HG02943 (cell line): ENCODE measurements around the gene FFAR4.

Source experiments
- ATAC-seq: cut with Tn5 transposase; IDR thresholded peaks from one replicate; pipeline ENCODE4 v1.9.1; 2021; ENCODE audit warnings: mild to moderate bottlenecking, low read depth, moderate library complexity; ENCODE audit not compliant: unreplicated experiment

The FFAR4 gene

GRCh38 chr10:93598157-93598556 lies 31.7 kb downstream of the FFAR4 start:
- ATAC-seq, result no peak

DNA sequence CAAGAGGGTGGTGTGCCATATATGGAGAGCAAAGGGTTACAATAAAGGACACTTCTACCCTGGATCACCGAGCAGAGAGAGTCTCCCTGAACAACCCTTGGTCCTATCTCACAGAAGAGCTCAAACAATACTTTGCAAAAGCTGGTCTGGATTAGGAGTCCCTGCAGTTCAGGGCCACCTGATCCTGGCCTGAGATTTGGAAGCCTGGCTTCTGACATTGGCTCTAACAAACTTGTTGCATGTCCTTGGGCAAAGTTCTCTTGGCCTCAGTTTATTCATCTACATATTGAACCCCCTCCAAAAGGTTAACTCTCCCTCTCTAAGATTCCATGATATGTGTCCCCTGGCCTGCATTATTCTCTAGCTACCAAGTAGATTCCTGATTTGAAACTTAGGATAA lies 32.9 kb downstream of the FFAR4 start:
- ATAC-seq, result no peak

- ATAC-seq, result no peak
These were observed 33.3 kb downstream of the FFAR4 start for GRCh38 chr10:93599778-93600177.

GRCh38 chr10:93600446-93601145 lies 34.1 kb downstream of the FFAR4 start:
- ATAC-seq, result no peak

- ATAC-seq, result no peak
These were observed 34.8 kb downstream of the FFAR4 start, which contains the start of gene RBP4 for GRCh38 chr10:93601146-93601773. Gene RBP4, minus strand, starts transcription at chr10:93601235. Its CDS starts 207 bp downstream, at chr10:93601028.

- no peak for ATAC-seq
These were observed 35.3 kb downstream of the FFAR4 start for GRCh38 chr10:93601774-93602162.

- no peak for ATAC-seq
These were observed 36.6 kb downstream of the FFAR4 start for GRCh38 chr10:93603023-93603422.

- no peak for ATAC-seq
These were observed 37.7 kb downstream of the FFAR4 start for GRCh38 chr10:93604146-93604545.

- ATAC-seq, result no peak
These were observed 42.0 kb downstream of the FFAR4 start for GRCh38 chr10:93608421-93608820.

- ATAC-seq, result no peak
These were observed 45.8 kb downstream of the FFAR4 start, which contains the start of gene PDE6C for GRCh38 chr10:93612311-93612710. Gene PDE6C, plus strand, starts transcription at chr10:93612537. Its CDS starts 189 bp downstream, at chr10:93612726.

GRCh38 chr10:93613126-93613525 lies 46.7 kb downstream of the FFAR4 start:
- no peak for ATAC-seq

DNA sequence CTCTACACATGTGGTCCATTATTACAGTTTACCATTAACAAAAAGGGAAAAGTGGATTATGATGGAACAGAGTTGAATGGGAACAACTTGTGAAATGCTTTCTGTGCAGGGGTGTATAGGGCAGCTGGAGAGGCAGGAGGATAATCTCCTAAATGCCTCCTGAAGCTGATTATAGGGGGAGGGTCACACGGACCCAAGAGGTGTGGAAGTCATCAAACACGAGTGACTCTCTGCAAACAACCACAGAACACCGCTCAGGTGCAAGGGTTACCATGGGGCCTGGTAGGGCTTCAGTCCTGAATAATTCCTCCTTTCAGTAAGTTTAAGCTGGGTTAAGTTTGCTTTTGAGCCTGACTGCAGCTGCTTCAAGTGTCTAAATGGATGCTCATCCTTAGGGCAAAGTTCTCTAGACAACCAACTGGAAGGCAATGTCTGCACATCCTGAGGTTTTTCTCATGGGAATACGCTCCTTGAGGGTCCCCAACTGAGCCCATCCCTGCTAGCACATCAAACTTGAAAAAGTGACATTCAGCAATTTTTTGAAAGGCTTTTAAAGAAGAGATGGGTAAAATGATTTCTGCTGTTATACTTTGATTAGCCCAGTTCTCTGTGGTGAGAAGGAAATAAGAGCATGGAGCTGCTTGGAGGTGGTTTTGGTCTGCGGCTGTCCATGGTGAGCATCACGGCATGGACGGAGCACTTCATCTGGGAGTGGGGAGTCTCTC lies 47.8 kb downstream of the FFAR4 start:
- ATAC-seq, result no peak

DNA sequence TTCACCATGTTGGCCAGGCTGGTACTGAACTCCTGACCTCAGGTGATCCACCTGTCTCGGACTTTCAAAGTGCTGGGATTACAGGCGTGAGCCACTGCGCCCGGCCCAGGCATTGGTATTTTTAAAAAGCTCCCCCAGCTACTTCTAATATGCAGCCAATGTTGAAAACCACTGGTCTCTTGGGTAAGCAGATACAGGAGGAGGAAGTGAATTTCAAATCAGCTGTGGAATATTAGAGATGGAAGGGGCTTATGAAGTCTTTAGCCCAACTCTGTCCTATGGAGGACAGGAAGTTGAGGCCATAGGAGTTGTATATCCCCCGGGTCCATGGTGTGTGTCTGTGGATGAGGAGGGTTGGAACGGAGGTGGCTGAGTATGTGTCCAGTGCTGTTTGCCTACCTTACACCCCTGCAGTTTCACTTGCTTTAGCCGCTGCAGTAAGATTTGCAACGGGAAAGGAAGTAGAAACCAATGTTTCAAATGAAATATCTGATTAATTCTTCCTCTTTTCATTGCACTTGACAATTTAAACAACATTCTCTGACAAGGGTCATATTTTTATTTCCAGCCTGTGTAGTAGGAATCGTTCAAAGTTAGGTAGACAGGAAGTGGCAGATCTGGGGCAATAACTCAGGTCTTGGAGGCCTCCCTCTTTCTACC lies 49.2 kb downstream of the FFAR4 start:
- no peak for ATAC-seq

DNA sequence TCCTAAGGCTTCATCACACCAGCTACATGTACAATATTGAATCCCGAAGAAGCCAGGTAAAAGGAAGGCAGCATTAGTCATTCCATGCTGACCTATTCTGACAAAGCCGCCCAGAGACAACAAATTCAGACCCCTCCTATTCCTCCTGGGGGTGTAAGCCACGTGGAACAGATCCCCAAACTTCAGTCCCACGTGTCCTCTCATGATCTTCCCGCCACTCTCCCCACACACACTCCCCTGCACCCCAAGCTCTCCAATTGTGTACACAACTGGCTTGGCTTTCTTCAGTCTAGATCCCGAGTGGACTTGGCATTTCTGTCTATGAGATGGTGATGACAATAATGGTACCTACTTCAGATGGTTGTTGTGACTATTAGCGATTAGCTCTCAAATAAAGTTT lies 54.5 kb downstream of the FFAR4 start:
- ATAC-seq, result no peak

DNA sequence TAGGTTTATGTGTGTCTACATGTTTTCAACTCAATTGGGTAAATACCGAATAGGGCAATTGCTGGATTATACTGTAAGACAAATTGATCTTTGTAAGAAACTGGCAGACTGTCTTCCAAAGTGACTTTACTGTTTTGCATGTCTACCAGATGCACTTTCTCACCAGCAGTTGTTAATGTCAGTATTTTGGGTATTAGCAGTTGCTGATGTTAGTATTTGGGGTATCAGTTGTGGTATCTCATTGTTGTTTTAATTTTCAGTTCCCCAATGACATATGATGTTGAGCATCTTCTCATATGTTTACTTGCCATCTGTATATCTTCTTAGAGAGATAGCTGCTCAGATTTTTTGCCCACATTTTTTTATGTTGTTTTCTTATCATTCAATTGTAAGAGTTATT lies 56.5 kb downstream of the FFAR4 start:
- no peak for ATAC-seq

DNA sequence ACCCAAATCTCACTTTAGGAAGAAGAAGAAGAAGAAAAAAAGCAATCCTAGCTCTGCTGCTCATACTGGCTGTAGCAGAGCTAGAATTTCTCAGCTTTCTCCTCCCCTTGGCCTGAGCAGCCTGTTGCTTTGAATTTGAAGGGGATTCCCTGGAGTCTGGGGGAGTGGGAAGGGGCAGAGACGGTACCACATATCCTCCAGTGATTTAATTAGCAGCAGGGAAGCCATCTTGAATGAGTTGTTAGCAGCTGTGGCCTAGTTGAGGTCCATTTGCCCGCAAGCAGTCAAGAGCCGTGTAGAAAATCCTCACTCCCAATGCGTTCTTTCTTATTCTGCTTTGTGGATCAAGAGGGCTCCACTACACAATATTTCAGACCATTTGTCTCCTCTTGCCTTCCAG lies 62.4 kb downstream of the FFAR4 start:
- ATAC-seq, result no peak

DNA sequence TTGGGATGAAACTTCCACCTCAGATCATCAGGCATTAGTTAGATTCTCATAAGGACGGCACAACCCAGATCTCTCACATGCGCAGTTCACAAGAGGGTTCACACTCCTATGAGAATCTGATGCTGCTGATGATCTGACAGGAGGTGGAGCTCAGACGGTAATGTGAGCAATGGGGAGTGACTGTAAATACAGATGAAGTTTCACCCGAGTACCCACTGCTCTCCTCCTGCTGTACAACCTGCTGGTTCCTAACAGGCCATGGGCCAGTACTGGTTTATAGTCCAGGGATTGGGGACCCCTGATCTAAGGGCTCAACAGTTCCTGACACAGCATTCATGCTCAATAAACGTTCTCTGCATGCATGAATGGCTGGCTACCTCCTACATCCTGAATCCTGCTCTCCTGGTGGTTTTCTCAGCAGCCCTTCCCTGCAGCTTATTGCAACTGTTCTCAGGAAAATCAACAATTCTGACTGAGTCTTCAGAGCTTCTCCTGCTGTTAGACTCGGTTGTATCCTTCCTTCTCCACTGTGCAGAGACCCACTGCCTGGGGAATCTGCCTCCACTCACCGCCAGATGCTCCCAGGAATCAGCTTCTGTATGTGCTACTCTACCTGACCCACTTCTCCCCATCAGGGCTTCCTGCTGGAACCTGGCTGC lies 63.3 kb downstream of the FFAR4 start:
- ATAC-seq, result no peak

DNA sequence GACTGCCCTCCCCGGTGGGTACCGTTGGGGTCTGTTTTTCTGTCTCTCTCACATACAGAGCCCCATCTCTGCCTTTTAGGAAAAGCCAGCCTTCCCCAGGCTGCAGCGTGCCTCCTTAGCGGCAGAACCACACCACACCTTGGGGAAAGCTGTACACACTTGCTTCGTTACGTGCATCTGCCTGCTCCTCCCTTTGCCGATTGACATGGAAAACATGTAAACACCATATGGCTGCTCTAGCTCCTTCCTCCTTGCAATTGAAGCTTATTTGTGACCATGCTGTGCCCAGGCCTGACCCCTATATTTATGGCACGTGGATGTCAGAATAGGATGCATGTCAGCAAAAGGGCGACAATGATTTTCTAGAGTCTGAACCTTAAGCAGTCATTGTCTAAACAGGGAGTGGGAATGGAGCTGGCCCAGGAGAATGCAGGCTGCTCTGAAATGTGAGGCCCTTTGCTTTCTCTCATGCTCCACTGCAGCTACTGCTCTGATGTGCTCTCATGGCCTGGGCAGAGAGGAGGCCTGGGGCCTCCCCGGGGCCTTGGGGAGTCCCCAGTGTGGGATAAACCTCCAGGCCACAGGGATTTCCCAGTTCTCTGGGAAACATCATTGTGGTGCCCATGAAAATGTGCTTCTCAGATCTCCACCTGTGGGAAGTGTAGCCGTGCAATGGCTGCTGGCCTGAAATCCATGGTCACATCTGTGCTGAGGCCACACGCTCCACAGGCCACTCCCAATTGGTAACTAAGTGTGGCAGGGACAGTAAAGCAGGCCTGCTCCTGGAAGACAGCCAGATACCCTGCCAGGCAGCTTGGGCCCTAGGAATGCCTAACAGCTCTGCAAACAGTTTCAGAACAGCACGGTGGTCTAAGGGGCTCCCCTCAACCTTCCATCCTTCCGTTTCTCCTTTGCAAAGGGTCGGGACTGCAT lies 64.4 kb downstream of the FFAR4 start:
- no peak for ATAC-seq
